ENCODE results near the gene RING1. TPM values are rescaled to one million over a fixed set of nuclear protein-coding genes. Genes with fewer than 3 reads are reported as not detected.

Gene RING1
- total RNA-seq, 1 donor: 40.4 TPM

- no peak for DNase-seq (ENCODE audit: low read depth in 2 of 3, low spot score in 2 of 3)
Observed at GRCh38 chr6:33192105-33192646, 16.1 kb upstream of the RING1 start, which contains the start of gene COL11A2. Gene COL11A2 (minus strand): TSS chr6:33192467. CDS start chr6:33192240, 227 bp downstream.

- DNase-seq (ENCODE audit: low read depth in 2 of 3, low spot score in 2 of 3): peak in 1 of 3 donors; percentile 20
Observed at GRCh38 chr6:33192671-33193602, 15.4 kb upstream of the RING1 start.

- no peak for DNase-seq (ENCODE audit: low read depth in 2 of 3, low spot score in 2 of 3)
Observed at GRCh38 chr6:33193619-33194018, 14.7 kb upstream of the RING1 start.

GRCh38 chr6:33194431-33194979, 13.8 kb upstream of the RING1 start:
- no peak for DNase-seq (ENCODE audit: low read depth in 2 of 3, low spot score in 2 of 3)

GRCh38 chr6:33195304-33196165, 12.8 kb upstream of the RING1 start:
- DNase-seq (ENCODE audit: low read depth in 2 of 3, low spot score in 2 of 3): no peak

GRCh38 chr6:33197431-33198048, 10.8 kb upstream of the RING1 start:
- DNase-seq (ENCODE audit: low read depth in 2 of 3, low spot score in 2 of 3): peak in 2 of 3 donors; percentile 65 to 74

GRCh38 chr6:33198159-33198852, 10.0 kb upstream of the RING1 start:
- no peak for DNase-seq (ENCODE audit: low read depth in 2 of 3, low spot score in 2 of 3)

- DNase-seq (ENCODE audit: low read depth in 2 of 3, low spot score in 2 of 3): no peak
Observed at GRCh38 chr6:33198853-33199436, 9.4 kb upstream of the RING1 start.

GRCh38 chr6:33199687-33200218, 8.5 kb upstream of the RING1 start:
- peak in 2 of 3 donors; percentile 73 to 76 for DNase-seq (ENCODE audit: low read depth in 2 of 3, low spot score in 2 of 3)

GRCh38 chr6:33200219-33201146, 7.8 kb upstream of the RING1 start, which contains the start of the genes RXRB and SLC39A7:
Gene RXRB (minus strand): TSS chr6:33200665. CDS start chr6:33200476, 189 bp downstream.
Gene SLC39A7 (plus strand): TSS chr6:33200867. CDS start chr6:33201246, 379 bp downstream.
- peak; percentile 99 to 100 (median 100) for DNase-seq (ENCODE audit: low read depth in 2 of 3, low spot score in 2 of 3)

- DNase-seq (ENCODE audit: low read depth in 2 of 3, low spot score in 2 of 3): no peak
Observed at GRCh38 chr6:33201147-33201545, 7.2 kb upstream of the RING1 start.

- DNase-seq (ENCODE audit: low read depth in 2 of 3, low spot score in 2 of 3): no peak
Observed at GRCh38 chr6:33201935-33202334, 6.4 kb upstream of the RING1 start.

- no peak for DNase-seq (ENCODE audit: low read depth in 2 of 3, low spot score in 2 of 3)
Observed at GRCh38 chr6:33202799-33203198, 5.5 kb upstream of the RING1 start.

GRCh38 chr6:33203443-33204164, 4.7 kb upstream of the RING1 start:
- no peak for DNase-seq (ENCODE audit: low read depth in 2 of 3, low spot score in 2 of 3)

GRCh38 chr6:33204165-33204414, 4.2 kb upstream of the RING1 start:
- no peak for DNase-seq (ENCODE audit: low read depth in 2 of 3, low spot score in 2 of 3)

GRCh38 chr6:33204415-33205190, 3.7 kb upstream of the RING1 start, which contains the start of gene HSD17B8:
Gene HSD17B8 (plus strand): TSS chr6:33204655. CDS start chr6:33204669, 14 bp downstream.
- DNase-seq (ENCODE audit: low read depth in 2 of 3, low spot score in 2 of 3): peak; percentile 66 to 93 (median 91)
